BJ (cell line): ENCODE results near the gene BRCC3. TPM values are rescaled to one million over a fixed set of nuclear protein-coding genes. Genes with fewer than 3 reads are reported as not detected.

Source experiments
- CTCF ChIA-PET: fragments of 350-600 bp; formaldehyde crosslinking; extraction: SDS; loops from one replicate; lab custom pipeline; 2021; ENCODE audit warnings: antibody characterized with exemption, inconsistent platforms; lab: Yijun Ruan, JAX
- POLR2A ChIA-PET: fragments of 300-600 bp; sonication (Branson Sonifier 250); formaldehyde crosslinking; extraction: SDS; loops from one replicate; lab custom pipeline; 2021; ENCODE audit warnings: antibody characterized with exemption; lab: Charles Lee
- DNase-seq: peaks from one replicate; pipeline ENCODE4 v3.0.0-alpha.2; 2011; ENCODE audit warnings: low read depth
- H3K27me3 ChIP-seq: 2 replicates; pipeline ENCODE4 v1.6.0; 2011; ENCODE audit warnings: low read length; ENCODE audit not compliant: control insufficient read depth, insufficient read depth
- H3K36me3 ChIP-seq: 2 replicates; pipeline ENCODE4 v1.5.1; 2011; ENCODE audit warnings: low read length; ENCODE audit not compliant: control insufficient read depth, insufficient read depth
- H3K4me3 ChIP-seq: 2 replicates; pipeline ENCODE4 v1.5.1; 2011; ENCODE audit warnings: low read depth, mild to moderate bottlenecking, control low read depth, low read length
- polyA plus RNA-seq: library from polyadenylated mRNA; depleted of rRNA; stranded (reverse); fragments of >200 nt; gene quantifications from 2 replicates; pipeline ENCODE4 v1.2.3, GENCODE V29; 2011
- TF ChIP-seq, protein P1 (sequence below): IDR thresholded peaks from 2 replicates; pipeline ENCODE4 v1.5.1; 2011; ENCODE audit warnings: low read depth, mild to moderate bottlenecking, control low read depth, inconsistent platforms, low read length, moderate library complexity; ENCODE audit not compliant: insufficient read depth

The BRCC3 gene
- polyA plus RNA-seq, 1 experiment, result 11.6 TPM

DNA sequence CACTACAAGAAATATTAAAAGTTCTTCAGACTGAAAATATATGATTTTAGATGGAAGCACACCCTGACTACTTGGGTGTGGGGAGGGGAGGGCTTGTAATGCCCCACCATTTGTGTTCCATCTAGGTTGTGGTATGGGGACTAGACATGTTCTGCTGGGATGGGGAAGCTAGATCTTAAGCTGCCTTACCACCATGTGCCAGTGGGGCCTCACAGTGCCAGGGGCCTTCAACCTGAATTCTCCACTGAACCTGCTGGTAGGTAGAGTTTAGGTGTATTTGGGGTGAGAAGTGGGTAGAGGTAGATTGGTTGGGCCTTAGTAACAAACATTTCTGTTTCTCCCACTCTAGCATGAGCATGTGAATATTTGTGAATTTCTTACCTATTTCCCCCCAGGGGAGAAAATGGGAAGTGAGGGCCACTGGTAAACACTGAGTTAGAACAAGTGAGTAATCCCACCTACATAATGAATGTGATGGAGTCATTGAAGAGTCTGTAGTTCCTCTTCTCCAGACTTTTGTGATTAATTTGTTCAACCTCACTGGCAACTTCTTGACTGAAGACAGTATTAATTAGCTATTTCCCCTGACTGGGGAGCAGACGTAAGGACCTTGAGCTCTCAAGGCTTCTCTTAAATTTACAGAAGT is 44.0 kb downstream of the BRCC3 start:
- Histone ChIP-seq H3K36me3 (no peaks in the 10 kb centered on the region), H3K4me3 (no peak overlapping the region), H3K27me3 (no peaks in the 10 kb centered on the region)
- CTCF ChIA-PET, result interaction anchor here (0.9 kb wide), 1 partner anchor 20 kb away, joined by 3 read pairs; no protein-coding TSS in a partner anchor
- DNase-seq, result no peak
- POLR2A ChIA-PET, result no interaction called here
- TF ChIP-seq, protein P1, sequence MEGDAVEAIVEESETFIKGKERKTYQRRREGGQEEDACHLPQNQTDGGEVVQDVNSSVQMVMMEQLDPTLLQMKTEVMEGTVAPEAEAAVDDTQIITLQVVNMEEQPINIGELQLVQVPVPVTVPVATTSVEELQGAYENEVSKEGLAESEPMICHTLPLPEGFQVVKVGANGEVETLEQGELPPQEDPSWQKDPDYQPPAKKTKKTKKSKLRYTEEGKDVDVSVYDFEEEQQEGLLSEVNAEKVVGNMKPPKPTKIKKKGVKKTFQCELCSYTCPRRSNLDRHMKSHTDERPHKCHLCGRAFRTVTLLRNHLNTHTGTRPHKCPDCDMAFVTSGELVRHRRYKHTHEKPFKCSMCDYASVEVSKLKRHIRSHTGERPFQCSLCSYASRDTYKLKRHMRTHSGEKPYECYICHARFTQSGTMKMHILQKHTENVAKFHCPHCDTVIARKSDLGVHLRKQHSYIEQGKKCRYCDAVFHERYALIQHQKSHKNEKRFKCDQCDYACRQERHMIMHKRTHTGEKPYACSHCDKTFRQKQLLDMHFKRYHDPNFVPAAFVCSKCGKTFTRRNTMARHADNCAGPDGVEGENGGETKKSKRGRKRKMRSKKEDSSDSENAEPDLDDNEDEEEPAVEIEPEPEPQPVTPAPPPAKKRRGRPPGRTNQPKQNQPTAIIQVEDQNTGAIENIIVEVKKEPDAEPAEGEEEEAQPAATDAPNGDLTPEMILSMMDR, result no peak

DNA sequence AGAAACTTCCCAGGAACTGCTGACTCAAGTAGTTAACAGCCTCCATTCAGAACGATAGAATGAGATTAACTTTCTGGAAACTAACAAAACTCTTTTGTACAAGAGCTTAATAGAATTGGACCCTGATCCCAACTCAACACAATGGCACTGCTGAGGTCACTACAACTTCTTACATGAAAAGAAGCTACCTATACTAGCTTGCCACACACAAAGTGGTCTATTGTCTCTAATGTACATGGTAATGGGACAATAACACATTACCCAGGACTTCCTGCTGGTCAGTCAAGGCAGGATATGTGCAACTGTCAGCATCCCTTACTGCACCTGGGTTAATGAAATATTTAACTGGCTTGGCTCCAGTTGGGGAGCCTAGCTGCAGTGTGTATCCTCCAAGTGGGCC is 56.2 kb downstream of the BRCC3 start:
- ChIA-PET POLR2A (no interaction called here), CTCF (no interaction called here)

DNA sequence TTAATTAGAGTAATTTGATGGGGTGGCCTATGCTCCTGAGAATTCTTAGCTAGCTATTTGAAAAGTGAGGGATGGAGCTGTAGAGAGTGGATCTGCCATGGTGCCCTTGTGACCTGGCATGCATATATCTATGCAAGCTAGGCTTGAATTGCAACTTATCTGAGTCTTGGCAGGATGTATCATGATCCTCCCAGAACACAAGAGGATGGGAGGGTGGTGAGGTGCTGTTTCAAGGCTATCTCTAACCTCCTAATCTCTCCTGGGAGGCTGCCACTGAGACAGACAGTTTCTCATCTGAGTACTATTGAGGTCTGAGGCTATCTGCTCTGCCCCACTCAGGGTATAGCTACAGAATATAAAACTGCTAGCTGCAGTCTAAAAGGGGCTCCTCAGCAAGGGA is 56.6 kb downstream of the BRCC3 start:
- ChIA-PET POLR2A (no interaction called here), CTCF (no interaction called here)
- TF ChIP-seq, protein P1, result no peak
- Histone ChIP-seq H3K27me3 (no peaks in the 10 kb centered on the region), H3K4me3 (no peak overlapping the region), H3K36me3 (no peaks in the 10 kb centered on the region; the same call in 1 of the 2 replicates)
- DNase-seq, result no peak

More for the DNA sequence above, 56.2 kb downstream of the BRCC3 start:
- Histone ChIP-seq H3K27me3 (no peaks in the 10 kb centered on the region), H3K4me3 (no peak overlapping the region), H3K36me3 (no peaks in the 10 kb centered on the region; the same call in 1 of the 2 replicates)
- no peak for DNase-seq
- TF ChIP-seq, protein P1, result no peak

DNA sequence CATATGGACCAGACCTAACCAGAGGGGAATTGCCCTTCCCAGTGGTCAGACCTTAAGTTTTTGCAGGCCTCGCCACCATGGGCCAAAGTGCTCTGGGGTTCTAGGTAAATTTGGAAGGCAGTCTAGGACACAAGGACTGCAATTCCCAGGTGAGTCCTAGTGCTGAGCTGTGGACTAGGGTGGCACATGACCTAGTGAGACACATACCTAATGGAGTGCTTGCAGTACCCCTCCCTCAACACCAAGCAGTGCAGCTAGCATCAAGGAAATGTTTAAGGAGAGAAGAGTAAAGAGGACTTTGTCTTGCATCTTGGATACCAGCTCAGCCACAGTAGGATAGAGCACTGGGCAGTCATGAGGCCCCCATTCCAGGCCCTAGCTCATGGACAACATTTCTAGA is 60.8 kb downstream of the BRCC3 start:
- ChIA-PET CTCF (no interaction called here), POLR2A (no interaction called here)
- Histone ChIP-seq H3K36me3 (no peaks in the 10 kb centered on the region), H3K4me3 (no peak overlapping the region), H3K27me3 (no peaks in the 10 kb centered on the region)
- no peak for DNase-seq
- TF ChIP-seq, protein P1, result no peak

DNA sequence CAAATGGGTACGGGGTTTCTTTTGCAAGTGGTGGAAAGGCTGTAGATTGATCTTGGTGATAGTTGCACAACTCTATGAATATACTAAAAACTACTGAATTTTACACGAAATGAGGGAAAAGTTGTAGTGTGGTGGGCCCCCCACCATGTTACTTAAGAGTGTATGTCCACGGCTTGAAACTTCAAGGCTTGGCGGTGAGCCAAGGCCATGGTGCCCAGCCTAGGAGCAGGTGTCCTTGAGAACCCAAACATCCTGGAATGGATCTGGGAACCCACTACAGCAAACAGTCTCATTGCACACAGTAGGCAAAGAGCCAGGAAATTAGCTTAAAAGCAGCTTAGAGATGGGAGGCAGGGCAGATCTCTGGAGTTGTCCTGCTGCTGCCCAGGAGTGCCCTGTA is 62.9 kb downstream of the BRCC3 start:
- CTCF ChIA-PET, result no interaction called here

More for the DNA sequence above, 62.9 kb downstream of the BRCC3 start:
- POLR2A ChIA-PET, result no interaction called here
- Histone ChIP-seq H3K36me3 (no peaks in the 10 kb centered on the region), H3K27me3 (no peaks in the 10 kb centered on the region), H3K4me3 (no peak overlapping the region)
- TF ChIP-seq, protein P1, result no peak
- no peak for DNase-seq
